MM.1S (cell line): ENCODE results near the gene GPRIN3.

ENCODE experiments used
- CTCF ChIP-seq: fragments of 300-600 bp; sonication (generic); IDR thresholded peaks from 2 replicates; pipeline ENCODE4 v1.5.1; 2016; ENCODE audit warnings: antibody characterized with exemption, low read length, mixed read lengths
- EZH2 ChIP-seq: fragments of 300-600 bp; sonication (generic); optimal IDR thresholded peaks from 2 replicates; pipeline ENCODE3; 2017; ENCODE audit warnings: low read depth, mild to moderate bottlenecking, antibody characterized with exemption, low read length, mixed read lengths

DNA sequence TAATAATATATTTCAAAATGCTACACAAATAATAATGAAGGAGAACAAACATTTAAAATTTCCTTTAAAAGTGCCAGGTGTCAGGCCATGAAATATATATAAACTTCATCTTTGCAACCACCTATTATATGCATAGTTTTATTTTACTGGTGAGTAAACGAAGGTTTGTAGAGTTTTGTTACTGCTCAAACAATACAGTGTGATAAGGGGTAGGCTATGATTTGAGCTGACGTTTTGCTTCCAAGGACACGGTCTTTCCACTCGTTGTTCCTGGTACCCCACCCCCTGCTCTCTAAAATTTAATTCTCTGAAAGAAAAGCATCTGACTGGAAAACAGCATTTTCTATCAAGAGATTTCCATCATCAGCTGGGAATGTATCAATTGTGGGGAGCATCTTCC, 27.2 kb upstream of the GPRIN3 start:
- no peak for TF ChIP-seq CTCF
- no peak for TF ChIP-seq EZH2
